ENCODE measurements around the gene MUSK. TPM values are rescaled to one million over a fixed set of nuclear protein-coding genes. Genes with fewer than 3 reads are reported as not detected.

The MUSK gene
- total and polyA plus RNA-seq, 2 of the 8 experiments (the other 6 are each of a cell fraction or from before 2014, with no cell fraction given), result not detected

DNA sequence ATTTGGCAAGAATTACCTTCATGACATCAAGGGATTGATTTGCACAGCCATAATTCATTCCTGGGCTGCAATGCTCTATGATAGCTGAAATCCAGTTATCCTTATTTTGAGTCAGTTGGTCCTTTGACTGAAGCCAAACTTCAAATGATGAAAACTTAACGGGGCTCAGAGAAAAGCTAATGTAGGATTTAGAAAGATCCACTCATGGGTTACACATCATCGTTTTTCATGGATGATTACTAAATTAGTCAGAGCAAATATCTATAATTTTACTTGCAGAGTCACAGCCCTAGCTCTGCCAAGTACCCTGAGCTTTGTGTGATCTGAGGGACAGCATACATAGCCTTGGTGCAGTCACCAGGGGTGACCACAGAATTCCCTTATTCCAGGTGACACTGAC, 27.3 kb upstream of the MUSK start:
- Histone ChIP-seq H3K4ac (replicated peaks; ENCODE audit: insufficient read length, low read depth, low read length) (no peak overlapping the region), H3K23me2 (ENCODE audit: low read depth, low read length) (no peaks in the 10 kb centered on the region), H2AK5ac (ENCODE audit: low read depth, low read length) (no peak overlapping the region), H3K4me2 (ENCODE audit: insufficient read depth in 1 of 2, low read depth in 2 of 2, low read length in 2 of 2) (no peak overlapping the region), H2BK12ac (ENCODE audit: low read depth, low read length) (no peak overlapping the region), H2BK15ac (ENCODE audit: low read length) (no peak overlapping the region), H4K91ac (replicated peaks; ENCODE audit: insufficient read length, low read length) (no peak overlapping the region), H3K4me1 (replicated peaks in 1 of 4; ENCODE audit: control insufficient read depth in 3 of 4, insufficient read depth in 4 of 4, low read length in 3 of 4) (no peaks in the 10 kb centered on the region), H3K79me1 (ENCODE audit: low read depth, low read length) (no peaks in the 10 kb centered on the region), H3K27me3 (replicated peaks in 1 of 4; ENCODE audit: control insufficient read depth in 3 of 4, extremely low read depth in 1 of 4, insufficient read depth in 3 of 4, low read length in 3 of 4) (no peaks in the 10 kb centered on the region), H3K79me2 (ENCODE audit: control insufficient read depth in 1 of 2, insufficient read depth in 2 of 2, low read length in 2 of 2) (no peaks in the 10 kb centered on the region), H3K36me3 (ENCODE audit: control insufficient read depth in 2 of 4, insufficient read depth in 4 of 4, low read length in 3 of 4) (no peaks in the 10 kb centered on the region), H3K4me3 (ENCODE audit: extremely low read depth in 1 of 4, insufficient read depth in 2 of 4, low read depth in 3 of 4, low read length in 4 of 4) (no peak overlapping the region), H3K18ac (ENCODE audit: extremely low read depth, low read length) (no peak overlapping the region), H4K20me1 (replicated peaks in 1 of 2; ENCODE audit: control insufficient read depth in 1 of 2, insufficient read depth in 2 of 2, low read length in 2 of 2) (no peaks in the 10 kb centered on the region), H3K56ac (replicated peaks; ENCODE audit: insufficient read length, low read depth, low read length) (no peak overlapping the region), H4K5ac (ENCODE audit: insufficient read length, low read depth, low read length) (no peak overlapping the region), H2BK5ac (ENCODE audit: low read depth, low read length) (no peak overlapping the region), H3K9ac (replicated peaks in 1 of 4; ENCODE audit: extremely low read depth in 1 of 4, low read depth in 3 of 4, low read length in 3 of 4) (no peak overlapping the region), H3K23ac (ENCODE audit: insufficient read length) (no peak overlapping the region), H2BK20ac (ENCODE audit: low read length) (no peak overlapping the region), H2AFZ (ENCODE audit: low read length) (no peak overlapping the region), H3K14ac (ENCODE audit: insufficient read length) (no peak overlapping the region), H2BK120ac (replicated peaks; ENCODE audit: low read depth, low read length) (no peak overlapping the region), H3K9me3 (ENCODE audit: insufficient read depth in 2 of 2, low read depth in 1 of 2, low read length in 1 of 2) (no peaks in the 10 kb centered on the region), H4K8ac (ENCODE audit: extremely low read depth, insufficient read depth, low read length) (no peak overlapping the region), H3K27ac (ENCODE audit: low read depth, low read length) (no peak overlapping the region)
- FAIRE-seq (no peak), DNase-seq (ENCODE audit: low read depth in 1 of 2, low spot score in 2 of 2) (no peak)
- WGBS, 2 experiments (ENCODE audit: extremely low coverage in 1 of 2, insufficient coverage in 1 of 2, insufficient read length in 1 of 2, insufficient replicate concordance in 2 of 2, low coverage in 1 of 2, low lambda C conversion rate in 2 of 2, missing lambda C conversion rate in 1 of 2), result 97% methylated on average over 2 of the region's 2 CpGs; no CpG with 5 or more reads in 1 of the 2 experiments
- CTCF ChIA-PET (ENCODE audit: partially characterized antibody), result no interaction called here
- POLR2A ChIA-PET (ENCODE audit: partially characterized antibody), result no interaction called here
- TF ChIP-seq RBBP5 (IDR thresholded peaks at IDR 0.05; ENCODE audit: borderline replicate concordance, low read depth, low read length) (no peak), CBX8 (IDR thresholded peaks at IDR 0.05; ENCODE audit: borderline replicate concordance, low read depth, low read length) (no peak), TAF7 (optimal IDR thresholded peaks at IDR 0.05; ENCODE audit: borderline replicate concordance, low read depth, low read length) (no peak), CHD1 (IDR thresholded peaks at IDR 0.05; ENCODE audit: low read depth, low read length) (no peak), FOSL1 (IDR thresholded peaks at IDR 0.05; ENCODE audit: insufficient read depth, low read depth, low read length) (no peak), NRF1 (IDR thresholded peaks at IDR 0.05; ENCODE audit: low read depth, low read length) (no peak), SAP30 (IDR thresholded peaks at IDR 0.05; ENCODE audit: insufficient read depth, insufficient replicate concordance, low read length) (no peak), TEAD4 (IDR thresholded peaks at IDR 0.05; ENCODE audit: low read depth, low read length) (no peak), GTF2F1 (IDR thresholded peaks at IDR 0.05; ENCODE audit: borderline replicate concordance, low read depth, low read length) (no peak), NANOG (IDR thresholded peaks at IDR 0.05; ENCODE audit: insufficient read depth, low read depth, low read length, poor library complexity, severe bottlenecking) (no peak), CHD2 (IDR thresholded peaks at IDR 0.05; ENCODE audit: low read length) (no peak), BRCA1 (IDR thresholded peaks at IDR 0.05; ENCODE audit: low read depth, low read length) (no peak), KDM1A (IDR thresholded peaks at IDR 0.05; ENCODE audit: borderline replicate concordance, low read length) (no peak)
- TF ChIP-seq, protein P1, sequence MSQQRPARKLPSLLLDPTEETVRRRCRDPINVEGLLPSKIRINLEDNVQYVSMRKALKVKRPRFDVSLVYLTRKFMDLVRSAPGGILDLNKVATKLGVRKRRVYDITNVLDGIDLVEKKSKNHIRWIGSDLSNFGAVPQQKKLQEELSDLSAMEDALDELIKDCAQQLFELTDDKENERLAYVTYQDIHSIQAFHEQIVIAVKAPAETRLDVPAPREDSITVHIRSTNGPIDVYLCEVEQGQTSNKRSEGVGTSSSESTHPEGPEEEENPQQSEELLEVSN (IDR thresholded peaks at IDR 0.05), result no peak
